ENCODE data around the gene CCDC167.

The CCDC167 gene

GRCh38 chr6:37483917-37484785 lies 15.5 kb downstream of the CCDC167 start:
- no peak for TF ChIP-seq USF1 (IDR thresholded peaks at IDR 0.05)
- TF ChIP-seq RAD21 (IDR thresholded peaks at IDR 0.05; ENCODE audit: low read depth): peak; percentile 85

DNA sequence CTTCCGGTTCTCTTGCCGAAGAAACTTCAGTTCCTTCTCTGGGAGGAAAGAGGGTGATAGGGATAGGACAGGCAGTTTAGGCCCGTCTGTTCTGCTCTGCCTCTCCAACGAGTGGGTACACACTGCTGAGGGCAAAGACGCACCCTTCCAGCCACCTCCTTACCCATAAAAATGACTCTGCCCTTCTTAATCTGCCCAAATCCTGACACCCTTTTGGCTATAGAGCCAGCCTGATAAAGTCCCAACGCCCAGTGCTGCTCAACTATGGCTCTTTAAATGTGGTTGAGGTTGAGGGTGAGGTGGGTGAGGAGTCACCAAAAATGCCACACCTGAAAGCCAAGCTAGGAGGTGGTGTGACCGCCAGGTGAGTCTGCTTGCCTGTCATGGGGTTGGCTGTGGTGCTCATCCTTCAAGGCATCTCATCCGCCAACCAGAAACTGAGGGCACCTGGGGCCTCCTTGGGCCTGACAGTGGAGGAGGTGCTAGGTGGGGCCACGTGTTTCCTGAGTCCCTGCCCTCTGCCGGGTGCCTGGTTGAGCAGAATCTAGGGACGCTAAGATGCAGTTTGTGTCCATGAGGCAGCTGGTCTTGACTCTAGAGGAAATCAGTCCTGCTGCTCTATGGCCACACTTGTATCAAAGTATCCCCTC lies 16.3 kb downstream of the CCDC167 start:
- TF ChIP-seq, protein P1, sequence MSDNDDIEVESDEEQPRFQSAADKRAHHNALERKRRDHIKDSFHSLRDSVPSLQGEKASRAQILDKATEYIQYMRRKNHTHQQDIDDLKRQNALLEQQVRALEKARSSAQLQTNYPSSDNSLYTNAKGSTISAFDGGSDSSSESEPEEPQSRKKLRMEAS (IDR thresholded peaks at IDR 0.05): no peak

- TF ChIP-seq CEBPB (IDR thresholded peaks at IDR 0.05): no peak
- no peak for TF ChIP-seq NFIC (IDR thresholded peaks at IDR 0.05)
- no peak for TF ChIP-seq TCF12 (IDR thresholded peaks at IDR 0.05; ENCODE audit: low read depth)
- no peak for TF ChIP-seq TAF1 (IDR thresholded peaks at IDR 0.05; ENCODE audit: low read depth)
- TF ChIP-seq, protein P2, sequence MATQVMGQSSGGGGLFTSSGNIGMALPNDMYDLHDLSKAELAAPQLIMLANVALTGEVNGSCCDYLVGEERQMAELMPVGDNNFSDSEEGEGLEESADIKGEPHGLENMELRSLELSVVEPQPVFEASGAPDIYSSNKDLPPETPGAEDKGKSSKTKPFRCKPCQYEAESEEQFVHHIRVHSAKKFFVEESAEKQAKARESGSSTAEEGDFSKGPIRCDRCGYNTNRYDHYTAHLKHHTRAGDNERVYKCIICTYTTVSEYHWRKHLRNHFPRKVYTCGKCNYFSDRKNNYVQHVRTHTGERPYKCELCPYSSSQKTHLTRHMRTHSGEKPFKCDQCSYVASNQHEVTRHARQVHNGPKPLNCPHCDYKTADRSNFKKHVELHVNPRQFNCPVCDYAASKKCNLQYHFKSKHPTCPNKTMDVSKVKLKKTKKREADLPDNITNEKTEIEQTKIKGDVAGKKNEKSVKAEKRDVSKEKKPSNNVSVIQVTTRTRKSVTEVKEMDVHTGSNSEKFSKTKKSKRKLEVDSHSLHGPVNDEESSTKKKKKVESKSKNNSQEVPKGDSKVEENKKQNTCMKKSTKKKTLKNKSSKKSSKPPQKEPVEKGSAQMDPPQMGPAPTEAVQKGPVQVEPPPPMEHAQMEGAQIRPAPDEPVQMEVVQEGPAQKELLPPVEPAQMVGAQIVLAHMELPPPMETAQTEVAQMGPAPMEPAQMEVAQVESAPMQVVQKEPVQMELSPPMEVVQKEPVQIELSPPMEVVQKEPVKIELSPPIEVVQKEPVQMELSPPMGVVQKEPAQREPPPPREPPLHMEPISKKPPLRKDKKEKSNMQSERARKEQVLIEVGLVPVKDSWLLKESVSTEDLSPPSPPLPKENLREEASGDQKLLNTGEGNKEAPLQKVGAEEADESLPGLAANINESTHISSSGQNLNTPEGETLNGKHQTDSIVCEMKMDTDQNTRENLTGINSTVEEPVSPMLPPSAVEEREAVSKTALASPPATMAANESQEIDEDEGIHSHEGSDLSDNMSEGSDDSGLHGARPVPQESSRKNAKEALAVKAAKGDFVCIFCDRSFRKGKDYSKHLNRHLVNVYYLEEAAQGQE (IDR thresholded peaks at IDR 0.05; ENCODE audit: low read depth): no peak
- TF ChIP-seq FOXM1 (IDR thresholded peaks at IDR 0.05; ENCODE audit: borderline replicate concordance, low read depth): no peak
- TF ChIP-seq ZBTB7A (IDR thresholded peaks at IDR 0.05; ENCODE audit: low read depth): no peak
Observed at GRCh38 chr6:37482606-37483251, 17.0 kb downstream of the CCDC167 start.

DNA sequence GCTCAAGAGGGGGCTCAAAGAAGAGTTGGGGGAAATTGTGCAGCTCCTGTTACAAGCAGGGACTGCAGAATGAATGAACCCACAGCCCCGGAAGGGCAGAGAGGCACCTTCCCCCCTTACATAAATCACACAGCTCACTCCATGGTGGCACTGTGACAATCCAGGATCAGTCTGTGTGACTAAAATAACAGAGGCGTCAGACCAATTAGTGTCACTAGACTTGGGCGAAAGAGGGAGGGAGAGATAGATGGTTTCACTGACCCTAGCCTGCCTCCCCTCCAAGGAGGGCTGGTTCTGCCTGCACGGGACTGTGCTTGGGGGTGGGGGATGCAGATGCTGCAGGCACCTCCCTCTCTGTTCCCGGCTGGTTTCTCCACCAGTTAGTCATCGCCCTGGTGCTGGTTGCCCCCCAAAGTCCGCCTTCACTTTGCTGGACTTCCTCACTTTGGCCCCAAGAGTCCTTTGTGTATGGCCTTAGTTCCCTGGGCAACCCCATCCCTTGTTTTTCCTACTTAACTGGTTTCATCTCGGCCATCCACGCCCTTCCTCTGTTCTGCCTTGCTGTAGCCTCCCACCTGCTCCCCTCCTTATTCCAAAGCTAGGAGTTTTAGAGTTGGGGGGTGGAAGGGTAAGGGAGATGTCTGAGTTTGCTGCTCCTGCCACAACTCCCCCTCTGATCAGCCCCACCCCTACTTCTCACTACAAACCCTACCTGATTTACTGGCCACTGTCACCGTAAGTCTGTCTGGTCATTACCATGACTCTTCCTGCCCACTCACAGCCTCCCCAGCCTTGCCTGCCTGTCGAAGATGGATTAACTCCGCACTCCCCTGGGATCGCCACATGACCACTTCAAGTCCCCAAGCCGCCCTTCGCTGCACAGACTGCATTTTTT lies 17.7 kb downstream of the CCDC167 start:
- TF ChIP-seq FOXM1 (IDR thresholded peaks at IDR 0.05; ENCODE audit: borderline replicate concordance, low read depth): no peak
- no peak for TF ChIP-seq EP300 (IDR thresholded peaks at IDR 0.05; ENCODE audit: borderline replicate concordance)
- no peak for TF ChIP-seq USF1 (IDR thresholded peaks at IDR 0.05)
- no peak for TF ChIP-seq YY1 (IDR thresholded peaks at IDR 0.05; ENCODE audit: low read depth)

- TF ChIP-seq RAD21 (IDR thresholded peaks at IDR 0.05; ENCODE audit: low read depth): no peak
- no peak for TF ChIP-seq CREB1 (IDR thresholded peaks at IDR 0.05; ENCODE audit: low read depth)
- TF ChIP-seq EGR1 (IDR thresholded peaks at IDR 0.05): no peak
- TF ChIP-seq, protein P1 (IDR thresholded peaks at IDR 0.05): no peak
- no peak for TF ChIP-seq TEAD4 (IDR thresholded peaks at IDR 0.05)
- no peak for TF ChIP-seq FOXM1 (IDR thresholded peaks at IDR 0.05; ENCODE audit: borderline replicate concordance, low read depth)
- no peak for TF ChIP-seq EP300 (IDR thresholded peaks at IDR 0.05; ENCODE audit: borderline replicate concordance)
- TF ChIP-seq CEBPB (IDR thresholded peaks at IDR 0.05): no peak
- TF ChIP-seq, protein P2 (IDR thresholded peaks at IDR 0.05; ENCODE audit: low read depth): no peak
- no peak for TF ChIP-seq NFIC (IDR thresholded peaks at IDR 0.05)
Observed at GRCh38 chr6:37480951-37481534, 18.6 kb downstream of the CCDC167 start.

All from Ishikawa (cell line).